Activated CD4-positive, alpha-beta T cell treated with anti-CD3 and anti-CD28 coated beads, Interleukin-2, Interleukin-4, amounts not matched to agents 100 ng/mL and 50 ng/mL, durations not matched to agents 16 hours and 8 hours (primary cell): ENCODE data around the gene KLHDC3.
A peak's percentile ranks its signal among the peaks of the same experiment; 100 is the strongest.

Experiments
- DNase-seq: peaks from one replicate; pipeline ENCODE4 v3.0.0-alpha.2; 2020; ENCODE audit warnings: low spot score

KLHDC3 gene

GRCh38 chr6:43058531-43058930 lies 44.5 kb downstream of the KLHDC3 start:
- no peak for DNase-seq

GRCh38 chr6:43059168-43060033 lies 45.4 kb downstream of the KLHDC3 start, which contains the start of the genes KLC4 and MRPL2:
Gene KLC4, plus strand, starts transcription at chr6:43059631. Its CDS starts 1,705 bp downstream, at chr6:43061336.
Gene MRPL2, minus strand, starts transcription at chr6:43059434. Its CDS starts 53 bp downstream, at chr6:43059381.
- peak; percentile 98 for DNase-seq

GRCh38 chr6:43060034-43060754 lies 46.1 kb downstream of the KLHDC3 start:
- DNase-seq, result no peak

- no peak for DNase-seq
Measured at GRCh38 chr6:43060755-43061633, 46.9 kb downstream of the KLHDC3 start.

GRCh38 chr6:43061861-43062260 lies 47.8 kb downstream of the KLHDC3 start:
- DNase-seq, result no peak

- no peak for DNase-seq
Measured at GRCh38 chr6:43062818-43063217, 48.8 kb downstream of the KLHDC3 start.

- peak; percentile 46 for DNase-seq
Measured at GRCh38 chr6:43070028-43070632, 56.1 kb downstream of the KLHDC3 start.
